ENCODE measurements around the gene KRT4.

Gene KRT4

GRCh38 chr12:52836491-52837412, 22.8 kb upstream of the KRT4 start:
- CTCF ChIA-PET, result interaction anchor here (2.1 kb wide), 1 partner anchor 29 kb away, joined by 5 read pairs; no protein-coding TSS in a partner anchor
- DNase-seq (ENCODE audit: extremely low spot score), result no peak
- POLR2A ChIA-PET, result no interaction called here
- no peak for TF ChIP-seq CTCF (IDR thresholded peaks at IDR 0.05; ENCODE audit: control extremely low read depth, extremely low read depth, low read depth, missing control alignments)

GRCh38 chr12:52836042-52836466, 22.1 kb upstream of the KRT4 start:
- ChIA-PET CTCF (interaction anchor here (2.1 kb wide), 1 partner anchor 29 kb away, joined by 5 read pairs; no protein-coding TSS in a partner anchor), POLR2A (no interaction called here)
- TF ChIP-seq CTCF (IDR thresholded peaks at IDR 0.05; ENCODE audit: control extremely low read depth, extremely low read depth, low read depth, missing control alignments), result no peak
- no peak for DNase-seq (ENCODE audit: extremely low spot score)

- DNase-seq (ENCODE audit: extremely low spot score), result no peak
- CTCF ChIA-PET, result interaction anchor here (2.1 kb wide), 1 partner anchor 30 kb away, joined by 5 read pairs; no protein-coding TSS in a partner anchor
- no peak for TF ChIP-seq CTCF (IDR thresholded peaks at IDR 0.05; ENCODE audit: control extremely low read depth, extremely low read depth, low read depth, missing control alignments)
- POLR2A ChIA-PET, result no interaction called here
Observed at GRCh38 chr12:52835271-52836041, 21.5 kb upstream of the KRT4 start.

- DNase-seq (ENCODE audit: extremely low spot score), result no peak
- ChIA-PET CTCF (no interaction called here), POLR2A (no interaction called here)
- TF ChIP-seq CTCF (IDR thresholded peaks at IDR 0.05; ENCODE audit: control extremely low read depth, extremely low read depth, low read depth, missing control alignments), result no peak
Observed at GRCh38 chr12:52834727-52835001, 20.7 kb upstream of the KRT4 start.

- DNase-seq (ENCODE audit: extremely low spot score), result no peak
- ChIA-PET POLR2A (no interaction called here), CTCF (interaction anchor here (1.2 kb wide), 1 partner anchor 147 kb away, joined by 3 read pairs; no protein-coding TSS in a partner anchor)
- TF ChIP-seq CTCF (IDR thresholded peaks at IDR 0.05; ENCODE audit: control extremely low read depth, extremely low read depth, low read depth, missing control alignments), result no peak
Observed at GRCh38 chr12:52833922-52834726, 20.2 kb upstream of the KRT4 start, which contains the start of gene KRT79. TSS of gene KRT79 (minus strand) at chr12:52834311. CDS start at chr12:52834260, 51 bp downstream.
